ENCODE results near the gene CCDC197.

- TF ChIP-seq CTCF (conservative IDR thresholded peaks at IDR 0.05; ENCODE audit: low read length) (no peak), EZH2phosphoT487 (IDR thresholded peaks at IDR 0.05; ENCODE audit: borderline replicate concordance) (no peak)
Observed at GRCh38 chr14:94044476-94045091, 47.5 kb downstream of the CCDC197 start.

Data from Loucy (cell line).